CD4-positive, alpha-beta T cell treated with Interleukin-15 for 4 hours (primary cell): ENCODE data around the gene NPSR1.

Source experiments
- DNase-seq: peaks from one replicate; pipeline ENCODE4 v3.0.0-alpha.2; 2020; ENCODE audit warnings: low spot score

NPSR1 gene

GRCh38 chr7:34723338-34723737 lies 65.3 kb downstream of the NPSR1 start:
- DNase-seq: no peak

GRCh38 chr7:34723866-34724490 lies 66.0 kb downstream of the NPSR1 start:
- no peak for DNase-seq

GRCh38 chr7:34726221-34726620 lies 68.2 kb downstream of the NPSR1 start:
- DNase-seq: no peak

GRCh38 chr7:34727464-34727995 lies 69.5 kb downstream of the NPSR1 start:
- no peak for DNase-seq

GRCh38 chr7:34728156-34728555 lies 70.1 kb downstream of the NPSR1 start:
- no peak for DNase-seq

- no peak for DNase-seq
Measured at GRCh38 chr7:34734771-34735170, 76.8 kb downstream of the NPSR1 start.

- no peak for DNase-seq
Measured at GRCh38 chr7:34735526-34735925, 77.5 kb downstream of the NPSR1 start.

- DNase-seq: no peak
Measured at GRCh38 chr7:34739651-34740300, 81.8 kb downstream of the NPSR1 start.

- DNase-seq: no peak
Measured at GRCh38 chr7:34740840-34741239, 82.8 kb downstream of the NPSR1 start.

- no peak for DNase-seq
Measured at GRCh38 chr7:34747176-34747781, 89.3 kb downstream of the NPSR1 start.

- DNase-seq: no peak
Measured at GRCh38 chr7:34747867-34748727, 90.1 kb downstream of the NPSR1 start.

GRCh38 chr7:34748728-34749089 lies 90.7 kb downstream of the NPSR1 start:
- no peak for DNase-seq

GRCh38 chr7:34749446-34749845 lies 91.4 kb downstream of the NPSR1 start:
- no peak for DNase-seq

- DNase-seq: no peak
Measured at GRCh38 chr7:34750209-34750608, 92.2 kb downstream of the NPSR1 start.

- no peak for DNase-seq
Measured at GRCh38 chr7:34750636-34751035, 92.6 kb downstream of the NPSR1 start.

GRCh38 chr7:34751725-34752643 lies 94.0 kb downstream of the NPSR1 start:
- no peak for DNase-seq

- no peak for DNase-seq
Measured at GRCh38 chr7:34752929-34753328, 94.9 kb downstream of the NPSR1 start.

- DNase-seq: no peak
Measured at GRCh38 chr7:34755008-34755407, 97.0 kb downstream of the NPSR1 start.

GRCh38 chr7:34756025-34756437 lies 98.0 kb downstream of the NPSR1 start:
- DNase-seq: no peak

GRCh38 chr7:34756691-34757090 lies 98.7 kb downstream of the NPSR1 start:
- DNase-seq: no peak

GRCh38 chr7:34757570-34758110 lies 99.6 kb downstream of the NPSR1 start:
- no peak for DNase-seq
